ELF-1 (cell line): ENCODE measurements around the gene CDH16.
"Not testable (repeated sequence)": the region's sequence is repeated elsewhere in the genome, so short reads cannot be mapped to it uniquely, and the experiment has no call there.

ENCODE experiments used
- DNase-seq: peaks from one replicate; pipeline ENCODE4 v3.0.0-alpha.2; 2016; ENCODE audit warnings: low read depth, low spot score

CDH16 gene

DNA sequence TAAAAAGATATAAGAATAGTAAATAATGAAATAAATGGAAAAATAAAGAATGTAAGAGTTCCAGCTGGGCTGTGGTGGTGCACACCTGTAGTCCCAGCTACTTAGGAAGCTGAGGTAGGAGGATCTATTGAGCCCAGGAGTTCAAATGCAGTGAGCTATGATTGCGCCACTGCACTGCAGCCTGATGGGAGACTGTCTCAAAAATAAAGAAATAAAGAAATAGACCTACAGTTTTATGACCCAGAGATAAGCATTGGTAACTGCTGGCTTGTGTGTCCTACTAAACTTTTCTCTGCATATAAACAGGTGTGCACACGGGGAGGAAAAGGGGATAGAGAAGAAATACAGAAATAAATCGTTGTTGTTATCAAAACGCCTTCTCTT lies 46.1 kb downstream of the CDH16 start:
- DNase-seq = no peak

DNA sequence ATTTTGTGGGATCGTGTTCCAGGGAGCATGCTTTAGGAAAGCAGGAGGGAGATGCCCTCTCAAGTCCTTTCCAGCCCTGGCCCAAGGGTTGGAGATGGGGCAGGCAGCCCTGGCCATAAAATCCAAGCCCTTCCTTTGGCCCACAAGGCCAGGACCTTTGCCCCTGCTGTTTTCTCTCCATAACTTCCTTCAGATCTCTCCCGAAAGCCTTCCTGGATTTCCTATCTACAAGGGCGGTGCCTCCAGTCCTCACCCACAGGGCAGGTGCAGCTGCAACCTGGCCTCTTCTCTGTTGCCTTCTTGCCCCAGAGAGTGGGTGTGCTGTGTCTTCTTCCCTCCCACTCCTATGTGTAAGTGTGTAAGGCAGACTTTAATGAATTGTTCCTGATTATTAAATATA lies 46.8 kb downstream of the CDH16 start:
- DNase-seq = no peak

DNA sequence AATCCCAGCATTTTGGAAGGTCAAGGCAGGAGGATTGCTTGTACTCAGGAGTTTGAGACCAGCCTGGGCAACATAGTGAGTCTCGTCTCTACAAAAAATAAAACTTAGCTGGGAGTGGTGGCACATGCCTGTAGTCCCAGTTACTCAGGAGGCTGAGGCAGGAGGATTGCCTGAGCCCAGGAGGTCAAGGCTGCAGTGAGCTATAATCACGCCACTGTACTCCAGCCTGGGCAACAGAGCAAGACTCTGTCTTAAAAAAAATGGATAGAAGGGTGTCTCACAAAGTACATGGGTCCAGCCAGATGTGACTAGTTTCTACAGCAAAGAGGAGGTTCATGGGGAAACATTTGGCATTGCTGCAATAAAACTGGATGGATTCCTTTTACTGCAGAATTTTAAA lies 47.3 kb downstream of the CDH16 start:
- not testable (repeated sequence) for DNase-seq

DNA sequence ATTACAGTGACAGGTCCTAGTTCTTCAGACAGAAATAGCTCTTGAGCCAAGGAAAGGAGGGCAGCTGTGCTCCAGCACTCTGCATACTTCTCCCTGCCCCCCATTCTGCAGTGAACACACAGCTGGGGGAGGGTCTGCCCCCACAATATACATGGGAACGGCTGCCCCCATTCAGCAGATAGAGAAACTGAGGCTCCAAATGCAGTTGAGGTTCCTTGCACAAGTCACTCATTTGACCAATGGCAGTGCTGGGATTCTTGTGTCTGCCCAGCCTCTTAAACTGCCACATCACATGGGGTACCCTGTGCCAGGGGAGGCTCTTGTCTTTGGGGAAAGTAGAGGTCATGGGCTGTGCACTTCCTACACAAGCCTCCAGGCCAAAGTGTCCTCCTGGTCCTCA lies 49.3 kb downstream of the CDH16 start:
- no peak for DNase-seq

DNA sequence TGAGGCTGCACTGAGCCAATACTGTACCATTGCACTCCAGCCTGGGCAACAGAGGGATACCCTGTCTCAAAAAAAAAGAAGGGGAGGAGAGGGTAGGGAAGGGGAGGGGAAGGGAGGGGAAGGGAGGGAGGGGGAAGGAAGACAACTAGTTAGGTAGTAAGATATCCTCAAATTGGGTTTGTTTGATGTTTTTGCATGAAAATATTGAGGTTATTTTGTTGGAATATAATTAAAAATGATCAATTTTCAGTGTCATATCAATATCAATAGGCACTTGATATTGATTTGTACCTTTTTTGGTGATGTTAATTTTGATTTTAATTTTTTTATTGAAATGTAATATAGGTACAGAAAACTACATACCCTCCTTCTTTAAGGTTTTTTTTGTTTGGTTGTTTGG lies 55.0 kb downstream of the CDH16 start:
- DNase-seq = no peak

DNA sequence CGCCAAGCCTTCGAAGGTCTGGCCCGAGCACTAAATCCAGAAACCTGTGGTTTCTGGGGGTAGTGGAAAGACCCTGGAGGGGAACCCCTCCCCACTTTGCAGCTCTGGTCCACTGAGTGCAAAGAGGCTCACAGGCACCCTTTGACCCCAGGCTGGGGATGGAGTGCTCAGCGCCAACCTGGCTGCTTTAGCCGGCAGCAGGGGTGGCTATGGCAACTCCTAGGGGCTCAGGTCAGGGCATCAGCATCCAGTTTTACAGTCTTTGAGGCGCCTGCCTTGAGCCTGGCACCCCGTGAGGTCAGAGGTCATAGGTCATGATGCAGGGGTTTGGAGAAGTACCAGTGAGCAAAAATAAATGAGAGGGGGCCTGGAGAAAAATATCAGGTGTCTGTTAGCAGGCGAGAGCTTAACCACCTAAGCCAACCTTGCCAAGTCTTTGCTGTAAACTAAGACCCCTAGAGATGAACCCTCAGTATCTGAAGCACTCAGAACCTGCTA lies 56.6 kb downstream of the CDH16 start:
- no peak for DNase-seq

DNA sequence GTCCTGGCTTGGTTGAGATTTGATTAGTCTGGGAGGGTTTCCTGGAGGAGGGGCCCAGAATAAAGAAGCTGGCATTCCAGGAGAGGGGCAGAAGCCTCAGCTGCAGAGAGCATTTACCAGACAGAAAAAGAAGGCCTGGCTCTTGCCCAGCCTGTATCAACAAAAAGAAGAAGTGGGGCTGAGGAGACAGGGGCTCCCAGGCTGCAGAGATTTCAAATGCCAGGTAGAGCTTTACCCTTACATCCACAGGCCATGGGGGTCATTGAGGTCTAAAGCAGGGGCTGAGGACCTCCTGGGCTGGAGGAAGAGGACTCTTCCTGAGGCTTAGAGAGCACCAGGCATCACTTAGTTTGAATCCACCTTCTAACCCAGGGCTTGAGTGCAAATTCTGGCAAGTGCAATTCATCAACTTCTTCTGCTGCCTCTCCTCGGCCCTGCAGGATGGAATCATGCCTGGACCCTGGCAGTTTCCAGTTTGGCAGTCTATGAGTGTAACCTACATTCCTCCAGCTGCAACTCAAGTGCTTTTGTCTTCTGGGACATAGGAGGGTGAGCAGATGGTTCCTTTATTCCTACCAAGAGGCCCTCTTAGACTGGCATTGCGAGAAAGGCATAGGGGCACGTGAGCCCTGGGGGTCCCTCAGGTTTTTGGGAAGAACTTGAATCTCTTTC lies 59.2 kb downstream of the CDH16 start:
- DNase-seq = no peak

DNA sequence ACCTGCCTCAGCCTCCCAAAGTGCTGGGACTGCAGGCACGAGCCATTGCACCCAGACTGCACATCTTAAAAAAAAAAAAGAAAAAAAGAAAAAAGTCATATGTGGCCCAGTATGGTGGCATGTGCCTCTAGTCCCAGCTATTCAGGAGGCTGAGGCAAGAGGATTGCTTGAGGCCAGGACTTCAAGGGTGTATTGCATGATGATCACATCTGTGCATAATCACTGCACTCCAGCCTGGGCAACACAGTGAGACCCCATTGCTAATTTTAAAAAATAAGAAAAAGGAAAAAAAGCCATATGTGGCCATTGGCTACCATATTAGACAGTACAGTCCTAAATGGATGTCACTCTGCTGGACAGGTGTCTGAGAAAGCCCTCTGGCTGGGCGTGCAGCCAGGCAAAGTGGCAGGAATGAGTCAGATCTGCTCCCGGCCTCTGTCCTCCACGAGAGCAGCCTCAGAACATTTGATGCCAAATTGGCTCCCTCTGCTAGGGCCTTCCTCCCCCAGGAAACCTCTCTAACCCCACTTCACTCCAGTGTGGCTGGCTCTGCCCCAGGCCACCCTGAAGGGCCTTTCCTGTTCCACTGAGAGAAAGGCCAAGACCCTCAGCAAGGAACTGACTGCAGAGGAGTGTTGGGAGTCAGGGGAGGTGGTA lies 59.8 kb downstream of the CDH16 start:
- DNase-seq = no peak
